ENCODE data around the gene IL24.

The IL24 gene

DNA sequence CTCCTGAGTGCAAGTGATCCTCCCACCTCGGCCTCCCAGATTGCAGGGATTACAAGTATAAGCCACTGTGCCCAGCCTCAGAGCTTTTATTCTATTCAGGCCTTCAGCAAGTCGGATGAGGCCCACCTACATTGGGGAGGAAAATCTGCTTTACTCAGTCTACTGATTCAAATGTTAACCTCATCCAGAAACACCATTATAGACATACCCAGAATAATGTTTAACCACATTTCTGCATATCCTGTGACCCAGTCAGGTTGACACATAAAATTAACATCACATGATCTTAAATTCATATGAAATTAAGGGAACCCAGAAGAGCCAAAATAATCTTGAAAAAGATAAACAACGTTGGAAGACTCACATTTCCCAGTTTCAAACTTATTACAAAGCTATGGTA lies 16.9 kb upstream of the IL24 start:
- DNase-seq (ENCODE audit: low spot score): no peak

DNA sequence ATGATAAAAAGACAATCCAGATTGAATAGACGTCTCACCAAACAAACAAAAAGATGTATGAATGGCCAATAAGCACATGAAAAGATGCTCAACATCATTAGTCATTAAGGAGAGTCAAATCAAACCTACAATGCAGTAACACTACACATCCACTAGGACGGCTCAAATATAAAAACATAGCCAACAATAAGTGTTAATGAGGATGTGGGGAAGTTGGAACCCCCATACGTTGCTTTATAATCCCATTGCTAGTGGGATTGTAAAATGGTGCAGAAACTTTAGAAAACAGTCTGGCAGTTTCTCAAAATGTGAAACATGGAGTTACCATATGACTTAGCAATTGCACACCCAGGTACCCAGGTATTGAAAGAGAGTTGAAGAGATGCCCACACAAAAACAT lies 14.7 kb upstream of the IL24 start:
- no peak for DNase-seq (ENCODE audit: low spot score)

DNA sequence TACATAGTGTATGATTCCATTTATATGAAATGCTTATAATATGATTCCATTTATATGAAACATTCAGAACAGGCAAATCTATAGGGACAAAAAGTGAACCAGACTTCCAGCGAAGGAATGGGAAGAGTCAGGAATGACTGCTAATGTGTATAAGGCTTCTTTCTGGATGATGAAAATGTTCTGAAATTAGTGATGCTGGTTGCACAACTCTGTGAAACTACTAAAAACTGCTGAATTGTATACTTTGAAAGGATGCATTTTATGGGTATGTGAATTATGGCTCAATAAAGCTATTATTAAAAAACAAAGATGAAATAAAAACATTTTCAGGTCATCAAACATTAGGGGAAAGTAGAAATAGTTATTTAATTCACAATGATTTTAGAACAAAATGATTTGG lies 14.1 kb upstream of the IL24 start:
- no peak for DNase-seq (ENCODE audit: low spot score)

DNA sequence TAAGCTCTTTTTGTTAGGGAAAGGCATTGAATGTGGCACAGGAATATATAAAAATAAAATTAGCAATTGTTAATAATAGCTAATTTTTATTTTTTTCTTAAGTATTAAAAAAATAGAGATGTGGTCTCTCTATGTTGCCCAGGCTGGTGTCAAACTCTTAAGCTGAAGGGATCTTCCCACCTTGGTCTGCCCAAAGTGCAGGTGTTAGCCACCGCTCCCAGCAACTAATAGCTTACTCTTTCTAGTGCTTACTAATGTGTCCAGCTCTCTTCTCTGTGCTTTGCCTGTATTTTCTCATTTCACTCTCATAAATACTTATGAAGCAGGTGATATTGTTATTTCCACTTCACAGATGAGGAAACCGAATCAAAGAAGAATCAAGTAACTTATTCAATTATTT lies 13.4 kb upstream of the IL24 start:
- no peak for DNase-seq (ENCODE audit: low spot score)

DNA sequence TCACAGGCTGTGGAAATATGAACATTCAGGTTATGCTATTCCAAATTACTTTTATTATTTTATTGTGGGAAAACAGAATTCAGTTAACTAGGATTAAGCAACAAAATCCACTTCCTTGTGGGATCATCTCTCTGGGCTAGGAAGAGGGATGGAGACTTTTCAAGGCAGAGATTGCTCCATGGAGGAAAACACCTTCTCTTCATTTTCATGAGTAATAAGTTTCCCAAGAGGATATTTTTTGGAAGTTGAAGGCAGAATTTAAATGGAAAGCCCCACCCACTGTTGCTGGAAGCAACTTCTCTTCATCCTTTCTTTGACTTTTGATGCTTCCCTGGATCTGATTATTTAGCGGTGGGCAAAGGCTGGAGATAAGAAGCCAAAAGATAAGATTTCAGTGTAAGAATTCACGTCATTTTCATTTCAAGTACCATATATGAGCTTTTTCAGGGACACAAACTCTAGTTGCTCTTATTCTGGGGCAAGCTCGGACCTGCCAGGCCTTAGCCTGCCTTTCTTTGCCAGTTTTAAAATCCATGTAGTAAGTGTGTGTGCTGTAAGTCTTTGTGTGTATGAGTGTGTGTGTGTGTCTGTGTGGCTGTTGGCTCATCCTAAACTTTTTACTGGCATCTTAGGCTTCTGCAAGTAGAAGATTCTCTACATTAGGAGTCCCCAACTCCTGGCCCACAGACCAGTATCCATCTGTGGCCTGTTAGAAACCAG lies 11.7 kb upstream of the IL24 start:
- DNase-seq (ENCODE audit: low spot score): no peak

DNA sequence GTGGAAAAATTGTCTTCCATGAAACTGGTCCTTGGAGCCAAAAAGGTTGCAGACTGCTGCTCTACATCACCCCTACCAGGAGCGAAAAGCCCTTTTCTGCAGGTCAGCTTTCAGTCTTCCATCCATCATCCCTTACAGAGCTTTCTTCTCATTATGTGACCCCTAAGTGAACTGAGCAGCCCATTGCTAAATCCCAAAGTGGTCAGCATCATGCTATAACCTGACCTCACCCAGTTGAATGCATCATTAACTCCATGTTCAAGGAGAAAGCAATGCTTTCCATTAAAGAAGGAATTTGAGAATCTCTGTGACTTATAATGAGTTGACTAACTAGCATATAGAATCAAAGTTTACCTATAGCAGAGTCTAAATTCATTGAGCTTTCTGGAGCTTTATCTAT lies 10.4 kb upstream of the IL24 start:
- DNase-seq (ENCODE audit: low spot score): no peak

DNA sequence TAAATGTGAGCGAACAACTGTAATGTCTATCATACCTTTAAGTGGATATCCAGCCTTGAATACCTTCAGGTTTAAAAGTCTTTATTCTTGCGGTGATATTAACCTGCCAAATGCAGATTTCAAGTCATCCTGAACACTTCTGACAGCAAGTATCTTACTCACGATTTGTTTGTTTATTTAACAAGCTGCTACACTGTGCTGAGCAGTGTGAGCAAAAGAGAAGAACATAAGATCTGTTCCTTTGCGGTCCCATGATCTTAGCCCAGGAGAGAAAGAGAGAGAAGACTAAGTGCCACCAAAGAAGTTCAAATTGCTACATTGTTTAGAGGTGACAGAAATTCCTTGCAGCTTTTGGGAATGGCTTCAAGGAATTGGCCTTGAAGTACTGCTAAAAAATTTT lies 9.5 kb upstream of the IL24 start:
- no peak for DNase-seq (ENCODE audit: low spot score)

DNA sequence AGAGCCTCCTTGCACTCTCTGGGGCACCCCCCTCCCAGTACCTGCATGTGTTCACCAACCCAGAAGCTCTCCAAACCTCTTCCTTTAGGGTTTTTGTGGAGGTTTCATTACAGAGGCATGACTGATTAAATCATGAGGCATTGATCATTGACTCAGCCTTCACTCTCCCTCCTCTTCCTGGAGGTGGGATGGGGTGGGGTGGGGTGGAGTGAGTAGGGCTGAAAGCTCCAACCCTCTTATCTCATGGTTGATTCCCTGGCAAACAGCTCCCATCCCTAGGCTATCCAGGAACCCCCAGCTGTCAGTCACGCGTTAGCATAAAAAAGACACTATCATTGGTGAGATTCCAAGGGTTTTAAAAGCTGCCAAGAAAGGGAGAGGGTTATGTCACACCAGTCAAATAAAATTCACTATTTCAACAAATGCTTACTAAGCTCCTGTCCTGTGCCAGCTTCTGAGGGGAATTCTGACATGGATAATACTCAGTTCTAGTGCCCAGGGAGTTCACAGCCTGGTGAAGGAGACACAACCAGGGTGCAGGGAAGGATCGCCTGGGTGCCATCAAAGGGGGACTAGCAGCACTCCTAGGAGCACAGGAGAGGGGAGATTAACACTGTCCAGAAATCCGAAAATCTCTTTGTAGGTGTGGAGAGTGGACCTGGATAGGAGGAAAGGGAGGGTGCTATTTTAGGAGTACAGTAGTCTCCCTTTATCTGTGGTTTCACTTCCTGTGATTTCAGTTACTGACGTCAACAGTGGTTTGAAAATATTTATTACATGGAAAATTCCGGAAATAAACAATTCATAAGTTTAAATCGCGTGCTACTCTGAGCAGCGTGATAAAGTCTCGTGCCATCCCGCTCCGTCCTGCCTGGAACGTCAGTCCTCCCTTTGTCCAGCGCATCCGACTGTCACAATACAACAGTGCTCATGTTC lies 6.8 kb upstream of the IL24 start:
- no peak for DNase-seq (ENCODE audit: low spot score)

DNA sequence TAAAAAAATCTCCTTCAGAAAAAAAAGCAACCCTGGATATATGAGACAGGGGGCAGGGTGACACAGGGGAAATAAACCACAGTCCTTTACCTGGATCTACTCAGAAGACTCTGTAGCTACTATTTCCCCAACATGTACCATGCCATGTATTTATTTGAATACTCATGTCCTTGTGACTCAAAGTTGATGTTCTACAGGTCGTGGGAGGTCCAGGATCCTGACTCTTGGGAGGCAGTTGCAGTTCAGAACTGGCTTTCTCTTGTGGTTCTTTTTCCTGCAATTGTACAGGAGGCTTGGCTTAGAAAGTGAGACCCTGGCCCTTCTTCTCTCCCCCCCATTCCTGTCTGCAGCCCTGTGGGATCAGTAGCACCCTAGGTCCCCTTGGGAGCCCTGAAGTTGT lies 5.8 kb upstream of the IL24 start:
- no peak for DNase-seq (ENCODE audit: low spot score)

DNA sequence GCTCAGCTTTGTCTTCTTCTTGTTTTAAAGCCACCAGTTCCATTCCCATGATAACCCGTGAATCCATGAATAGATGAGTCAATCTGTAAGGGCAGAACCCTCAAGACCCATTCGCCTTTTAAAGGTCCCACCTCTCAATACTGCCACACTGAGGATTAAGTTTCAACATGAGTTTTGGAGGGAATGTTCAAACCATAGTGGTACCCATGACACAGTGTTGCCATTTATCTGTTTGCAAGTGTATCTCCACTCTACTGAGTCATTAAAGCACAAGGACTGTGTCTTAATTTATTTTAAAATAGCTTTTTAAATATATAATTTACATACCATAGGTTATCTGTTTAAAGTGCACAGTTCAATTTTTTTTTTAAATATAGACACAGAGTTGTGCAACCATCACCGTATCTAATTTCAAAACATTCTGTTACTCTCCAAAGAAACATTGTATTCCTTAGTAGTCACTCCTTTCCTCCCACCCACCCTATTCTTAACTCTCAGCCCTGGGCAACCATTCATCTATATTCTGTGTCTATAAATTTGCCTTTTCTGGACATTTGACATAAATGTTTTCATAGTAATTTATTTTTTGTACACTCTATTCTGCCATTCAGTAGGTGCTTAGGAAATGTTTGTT lies 4.8 kb upstream of the IL24 start:
- DNase-seq (ENCODE audit: low spot score): no peak

DNA sequence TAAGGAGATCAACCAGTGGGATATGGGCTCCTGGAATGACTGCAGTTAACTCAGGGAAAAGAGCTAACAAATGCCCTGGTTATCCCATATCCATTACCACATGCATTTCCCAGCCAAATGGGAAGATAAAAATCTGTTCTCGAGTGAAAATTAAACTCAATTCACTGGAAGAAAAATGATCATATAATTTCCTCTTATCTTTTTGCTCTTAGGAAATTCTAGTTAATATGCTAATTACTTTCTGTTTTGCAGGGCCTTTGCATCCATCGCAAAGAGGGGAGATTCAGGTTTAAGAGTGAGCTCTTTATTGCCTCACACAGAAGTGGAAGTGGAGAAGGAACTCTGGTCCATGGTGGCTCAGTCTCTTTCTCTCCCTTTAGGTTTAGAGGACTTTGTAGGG lies 3.9 kb upstream of the IL24 start:
- no peak for DNase-seq (ENCODE audit: low spot score)

DNA sequence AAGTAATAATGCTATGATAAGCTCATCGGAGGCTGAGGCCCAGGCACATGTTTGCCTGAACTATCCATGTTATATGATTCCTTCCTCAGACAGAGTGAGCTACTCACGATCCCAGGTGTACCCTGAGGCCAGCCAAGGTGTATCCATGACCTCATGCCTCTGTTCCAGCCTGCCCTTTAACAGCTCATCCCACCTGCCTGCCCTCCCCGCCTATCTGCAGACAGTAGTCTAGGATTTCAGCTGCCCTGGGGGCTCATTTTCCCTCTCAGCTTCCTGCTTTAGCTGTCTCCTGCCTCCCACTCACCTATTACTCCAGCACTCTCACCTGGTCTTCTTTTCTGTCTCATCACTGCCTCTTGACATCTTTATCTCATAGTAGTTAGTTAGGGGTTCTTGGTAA lies 1.9 kb upstream of the IL24 start:
- no peak for DNase-seq (ENCODE audit: low spot score)

DNA sequence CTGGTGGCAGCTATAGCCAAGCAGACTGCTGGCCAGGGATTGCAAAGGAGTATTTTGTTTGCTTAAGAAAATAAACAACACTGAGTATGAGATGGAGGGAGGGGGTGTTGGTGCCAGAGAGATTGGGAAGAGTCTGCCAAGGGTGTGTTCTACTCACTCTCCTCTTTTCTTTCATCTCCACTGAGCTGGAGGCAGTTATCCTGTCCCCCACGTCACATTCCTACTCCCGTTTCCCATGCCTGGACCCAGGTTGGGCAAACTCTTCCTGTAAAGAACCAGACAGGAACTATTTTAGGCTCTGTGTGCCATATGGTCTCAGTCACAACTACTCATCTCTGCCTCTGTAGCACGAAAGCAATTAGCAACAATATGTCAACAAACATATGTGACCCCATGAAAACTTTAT lies 1.4 kb upstream of the IL24 start:
- DNase-seq (ENCODE audit: low spot score): no peak

DNA sequence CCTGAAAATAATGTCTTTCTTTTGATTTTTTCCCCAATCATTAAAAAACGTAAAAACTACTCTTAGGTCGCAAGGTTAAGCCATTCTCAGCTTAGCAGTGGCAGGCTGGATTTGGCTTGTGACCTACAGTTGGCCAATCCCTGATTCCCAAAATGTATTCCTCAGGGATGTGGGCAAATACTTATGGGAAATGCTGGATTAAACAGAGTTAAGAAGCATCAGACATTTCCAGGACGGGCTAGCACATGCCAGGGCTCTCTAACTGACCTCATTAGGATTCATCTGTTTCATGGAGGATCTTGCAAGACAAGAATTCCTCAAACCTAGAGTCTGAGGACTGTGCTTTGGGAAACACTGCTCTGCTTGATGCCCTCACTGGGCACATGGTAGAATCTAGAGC lies 982 bp upstream of the IL24 start:
- no peak for DNase-seq (ENCODE audit: low spot score)

DNA sequence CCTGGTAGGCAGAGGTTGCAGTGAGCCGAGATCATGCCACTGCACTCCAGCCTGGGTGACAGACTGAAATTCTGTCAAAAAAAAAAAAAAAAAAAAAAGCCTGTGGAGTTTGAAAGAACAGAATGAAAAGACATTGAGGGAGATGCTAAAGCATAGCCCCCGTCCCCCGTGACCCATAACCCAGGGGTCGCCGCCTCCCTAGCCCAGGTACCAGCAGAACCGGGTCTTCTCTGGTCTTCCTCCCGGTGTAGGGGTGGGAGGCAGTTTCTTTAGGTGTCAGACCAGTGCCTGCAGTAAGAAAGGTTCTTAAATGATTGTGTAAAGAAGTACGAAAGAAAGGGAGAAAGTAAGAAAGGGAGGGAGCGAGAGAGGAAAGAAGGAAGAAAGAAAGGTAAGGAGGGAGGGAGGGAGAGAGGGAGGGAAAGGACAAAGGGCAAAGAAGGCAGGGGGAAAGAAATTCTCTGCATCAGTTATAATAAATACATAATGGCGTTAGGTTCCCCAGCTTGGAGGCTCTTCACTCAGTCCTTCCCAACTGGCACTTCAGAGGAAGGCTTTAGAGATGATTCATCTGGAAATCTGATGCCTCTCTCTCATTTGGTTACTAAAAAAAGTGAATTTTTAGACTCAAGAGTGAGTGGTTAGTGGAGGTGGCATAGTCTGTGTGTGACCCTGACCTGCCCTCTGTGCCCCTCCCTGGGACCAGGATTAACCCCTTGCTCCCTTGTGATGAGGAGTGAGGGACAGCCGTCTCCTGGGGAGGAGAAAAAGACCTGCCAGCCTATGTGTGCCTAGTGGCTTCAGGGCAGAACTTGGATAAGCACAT lies 1.1 kb downstream of the IL24 start:
- DNase-seq (ENCODE audit: low spot score): no peak

DNA sequence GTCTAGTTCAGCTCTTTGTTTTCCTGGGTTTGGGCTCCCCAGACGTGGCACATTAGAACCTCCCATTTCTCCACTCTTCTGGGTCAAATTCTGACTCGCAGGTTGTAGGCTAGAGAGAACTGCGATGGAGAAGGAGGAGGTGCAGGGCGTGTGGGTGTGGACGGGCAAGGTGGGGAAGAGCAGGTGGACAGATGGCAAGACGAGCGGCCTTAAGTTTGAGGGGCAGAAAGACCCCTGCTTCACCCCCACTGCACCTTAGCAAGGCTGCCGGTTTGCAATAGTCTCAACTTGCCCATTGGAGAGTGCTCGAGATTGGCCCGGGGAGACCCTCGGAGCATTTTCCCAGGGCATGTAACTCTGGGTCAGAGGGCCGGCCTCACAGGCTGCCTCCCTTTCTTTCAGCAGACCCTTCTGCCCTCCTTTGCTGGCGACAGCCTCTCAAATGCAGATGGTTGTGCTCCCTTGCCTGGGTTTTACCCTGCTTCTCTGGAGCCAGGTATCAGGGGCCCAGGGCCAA lies 1.7 kb downstream of the IL24 start:
- DNase-seq (ENCODE audit: low spot score): no peak

DNA sequence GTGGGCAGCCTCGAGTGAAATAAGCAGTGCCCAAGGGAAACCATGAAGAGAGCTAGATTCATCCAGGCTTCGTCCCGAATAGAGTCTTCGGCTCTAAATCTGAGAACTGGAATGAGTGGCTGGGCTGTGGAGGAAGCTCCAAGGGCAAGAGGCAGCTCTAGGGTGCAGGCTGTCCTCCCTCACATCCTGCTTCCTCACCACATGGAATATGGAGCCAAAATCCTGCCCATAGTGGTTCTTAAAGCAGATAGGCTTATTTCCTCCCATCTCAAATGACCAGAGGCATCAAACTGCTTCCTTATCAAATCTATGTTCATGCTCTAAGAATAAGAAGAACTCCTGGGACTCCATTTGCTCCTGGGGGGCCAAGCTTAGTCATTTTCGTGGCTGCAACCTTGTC lies 2.5 kb downstream of the IL24 start:
- no peak for DNase-seq (ENCODE audit: low spot score)

DNA sequence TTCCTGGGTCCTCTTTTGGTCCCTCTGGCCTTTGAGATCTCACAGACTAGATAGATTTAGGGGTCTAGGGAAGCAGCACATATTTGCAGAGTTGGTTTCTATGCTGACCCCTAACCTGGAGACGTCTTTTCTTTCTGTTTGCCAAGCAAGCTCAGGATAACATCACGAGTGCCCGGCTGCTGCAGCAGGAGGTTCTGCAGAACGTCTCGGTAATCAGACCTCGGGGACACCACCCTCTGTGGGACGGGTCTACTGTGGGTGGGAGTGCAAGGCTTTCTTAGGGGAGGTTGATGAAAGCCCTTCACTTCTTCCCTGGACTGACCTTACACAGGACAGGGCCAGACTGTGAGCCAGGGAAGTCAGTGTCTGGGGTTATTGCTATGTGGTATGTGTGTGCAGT lies 2.9 kb downstream of the IL24 start:
- no peak for DNase-seq (ENCODE audit: low spot score)

DNA sequence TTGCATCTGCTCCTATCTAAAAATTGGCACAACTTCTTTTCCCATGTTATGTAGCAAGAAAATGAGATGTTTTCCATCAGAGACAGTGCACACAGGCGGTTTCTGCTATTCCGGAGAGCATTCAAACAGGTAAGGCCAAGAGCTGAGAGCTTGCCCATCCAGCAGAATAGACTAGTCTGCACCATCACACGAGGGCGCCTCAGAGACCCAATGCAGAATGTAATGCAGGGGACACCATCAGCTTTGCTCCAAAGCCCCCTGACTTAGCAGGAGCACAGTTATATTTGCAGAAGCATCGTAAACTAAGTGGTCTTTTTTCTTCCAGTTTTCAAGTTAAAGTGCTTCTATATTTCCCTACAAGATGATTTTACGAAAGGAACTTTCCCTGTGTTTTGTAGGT lies 4.7 kb downstream of the IL24 start:
- no peak for DNase-seq (ENCODE audit: low spot score)

DNA sequence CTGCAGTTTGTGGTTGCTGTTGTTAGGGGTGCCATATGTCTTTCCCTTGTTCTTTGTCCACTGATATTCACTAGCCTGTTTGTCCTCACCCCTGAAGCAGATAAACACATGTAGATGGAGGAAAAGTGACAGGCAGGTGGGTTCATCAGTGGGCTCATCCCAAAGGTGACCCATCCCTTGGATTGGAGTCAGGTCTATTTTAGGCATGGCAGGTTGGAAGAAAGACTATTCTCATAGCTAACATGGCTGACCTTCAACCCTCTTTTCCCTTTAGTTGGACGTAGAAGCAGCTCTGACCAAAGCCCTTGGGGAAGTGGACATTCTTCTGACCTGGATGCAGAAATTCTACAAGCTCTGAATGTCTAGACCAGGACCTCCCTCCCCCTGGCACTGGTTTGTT lies 5.5 kb downstream of the IL24 start:
- DNase-seq (ENCODE audit: low spot score): no peak

DNA sequence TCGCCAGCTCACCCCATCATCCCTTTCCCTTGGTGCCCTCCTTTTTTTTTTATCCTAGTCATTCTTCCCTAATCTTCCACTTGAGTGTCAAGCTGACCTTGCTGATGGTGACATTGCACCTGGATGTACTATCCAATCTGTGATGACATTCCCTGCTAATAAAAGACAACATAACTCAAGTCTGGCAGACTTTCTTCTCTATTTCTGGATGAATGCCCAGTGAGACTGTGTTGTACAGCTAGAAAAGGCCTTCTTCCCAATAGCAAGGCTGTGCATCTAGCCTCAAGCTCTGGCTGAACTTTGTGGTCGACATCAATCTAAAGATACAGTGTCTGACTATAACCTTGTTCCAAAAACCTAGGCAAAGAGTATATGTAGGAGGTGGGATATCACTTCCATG lies 6.4 kb downstream of the IL24 start:
- DNase-seq (ENCODE audit: low spot score): no peak
